LNCaP clone FGC (cell line): ENCODE data around the gene REG1A.
A peak's percentile ranks its signal among the peaks of the same experiment; 100 is the strongest.

Experiments
- DNase-seq: peaks from one replicate; pipeline ENCODE4 v3.0.0-alpha.2; 2011; ENCODE audit warnings: low read depth
- H3K4me3 ChIP-seq: 2 replicates; pipeline ENCODE4 v1.5.1; 2011; ENCODE audit warnings: mild to moderate bottlenecking, low read depth, low read length, control low read depth
- TF ChIP-seq, protein P1 (sequence below): IDR thresholded peaks from 2 replicates; pipeline ENCODE4 v1.5.1; 2012; ENCODE audit warnings: mild to moderate bottlenecking; ENCODE audit not compliant: control insufficient read depth, insufficient read depth; ENCODE audit errors: extremely low read depth

REG1A gene

DNA sequence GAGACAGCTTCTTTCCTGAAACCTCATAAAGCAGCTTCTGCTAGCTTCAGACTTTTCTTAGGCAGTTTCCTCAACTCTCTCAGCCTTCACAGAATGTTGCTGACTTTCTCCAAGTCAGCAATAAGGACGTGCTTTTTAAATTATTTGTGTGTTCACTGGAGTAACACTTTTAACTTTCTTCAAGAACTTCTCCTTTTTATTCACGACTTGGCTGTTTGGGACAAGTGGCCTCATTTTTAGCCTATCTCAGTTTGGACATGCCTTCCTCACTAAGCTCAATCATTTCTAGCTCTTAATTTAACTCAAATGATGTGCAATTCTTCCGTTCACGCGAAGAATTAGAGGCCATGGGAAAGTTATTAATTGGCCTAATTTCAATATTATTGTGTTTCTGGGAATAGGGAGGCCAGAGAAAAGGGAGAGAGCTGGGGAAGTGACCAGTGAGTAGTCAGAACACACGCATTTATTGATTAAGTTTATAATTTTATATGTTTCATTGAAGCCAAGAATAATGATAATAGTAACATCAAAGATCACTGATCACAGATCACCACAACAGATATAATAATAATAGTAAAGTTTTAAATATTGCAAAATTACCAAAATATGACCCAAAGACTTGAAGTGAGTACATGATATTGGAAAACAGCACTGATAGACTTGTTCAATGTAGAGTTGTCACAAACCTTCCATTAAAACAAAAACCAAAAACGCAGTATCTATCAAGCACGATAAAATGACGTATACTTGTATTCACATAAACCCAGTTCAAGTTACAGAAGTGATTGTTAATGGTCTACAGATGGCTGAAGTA lies 4.8 kb downstream of the REG1A start:
- TF ChIP-seq, protein P1, sequence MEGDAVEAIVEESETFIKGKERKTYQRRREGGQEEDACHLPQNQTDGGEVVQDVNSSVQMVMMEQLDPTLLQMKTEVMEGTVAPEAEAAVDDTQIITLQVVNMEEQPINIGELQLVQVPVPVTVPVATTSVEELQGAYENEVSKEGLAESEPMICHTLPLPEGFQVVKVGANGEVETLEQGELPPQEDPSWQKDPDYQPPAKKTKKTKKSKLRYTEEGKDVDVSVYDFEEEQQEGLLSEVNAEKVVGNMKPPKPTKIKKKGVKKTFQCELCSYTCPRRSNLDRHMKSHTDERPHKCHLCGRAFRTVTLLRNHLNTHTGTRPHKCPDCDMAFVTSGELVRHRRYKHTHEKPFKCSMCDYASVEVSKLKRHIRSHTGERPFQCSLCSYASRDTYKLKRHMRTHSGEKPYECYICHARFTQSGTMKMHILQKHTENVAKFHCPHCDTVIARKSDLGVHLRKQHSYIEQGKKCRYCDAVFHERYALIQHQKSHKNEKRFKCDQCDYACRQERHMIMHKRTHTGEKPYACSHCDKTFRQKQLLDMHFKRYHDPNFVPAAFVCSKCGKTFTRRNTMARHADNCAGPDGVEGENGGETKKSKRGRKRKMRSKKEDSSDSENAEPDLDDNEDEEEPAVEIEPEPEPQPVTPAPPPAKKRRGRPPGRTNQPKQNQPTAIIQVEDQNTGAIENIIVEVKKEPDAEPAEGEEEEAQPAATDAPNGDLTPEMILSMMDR: no peak
- H3K4me3 ChIP-seq: no peak overlapping the region
- no peak for DNase-seq

DNA sequence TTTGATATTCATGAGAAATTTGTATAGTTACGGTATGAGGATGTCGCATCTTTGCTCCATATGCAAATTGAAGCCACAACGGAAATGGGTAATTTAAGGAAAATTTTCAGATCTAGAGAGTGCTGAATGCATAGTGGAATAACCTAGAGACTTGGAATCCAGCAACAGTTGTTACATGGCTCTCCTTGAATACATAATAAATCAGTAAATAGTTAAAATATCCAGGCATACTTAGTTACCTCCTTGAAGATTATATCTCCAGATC lies 5.4 kb downstream of the REG1A start:
- no peak for DNase-seq
- TF ChIP-seq, protein P1: no peak
- H3K4me3 ChIP-seq: no peak overlapping the region

DNA sequence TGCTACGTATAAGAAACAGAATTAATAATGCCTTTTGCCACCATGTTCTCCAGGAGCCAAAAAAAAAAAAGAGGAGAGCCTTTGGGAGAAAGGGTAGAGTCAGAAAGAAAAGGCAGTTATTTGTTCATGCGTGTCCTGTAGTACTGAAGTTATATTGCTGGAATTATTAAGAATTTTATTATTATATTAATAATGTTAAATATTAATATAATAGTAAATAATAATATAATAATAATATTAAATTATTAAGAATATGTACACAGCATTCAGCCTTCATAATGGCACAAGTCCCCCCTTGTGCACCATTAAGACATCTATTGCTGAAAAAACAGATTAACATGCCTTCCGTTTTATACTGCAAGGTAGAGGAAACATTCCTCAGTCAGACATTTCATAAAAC lies 8.1 kb downstream of the REG1A start:
- no peak for DNase-seq
- TF ChIP-seq, protein P1: no peak
- H3K4me3 ChIP-seq: no peak overlapping the region

DNA sequence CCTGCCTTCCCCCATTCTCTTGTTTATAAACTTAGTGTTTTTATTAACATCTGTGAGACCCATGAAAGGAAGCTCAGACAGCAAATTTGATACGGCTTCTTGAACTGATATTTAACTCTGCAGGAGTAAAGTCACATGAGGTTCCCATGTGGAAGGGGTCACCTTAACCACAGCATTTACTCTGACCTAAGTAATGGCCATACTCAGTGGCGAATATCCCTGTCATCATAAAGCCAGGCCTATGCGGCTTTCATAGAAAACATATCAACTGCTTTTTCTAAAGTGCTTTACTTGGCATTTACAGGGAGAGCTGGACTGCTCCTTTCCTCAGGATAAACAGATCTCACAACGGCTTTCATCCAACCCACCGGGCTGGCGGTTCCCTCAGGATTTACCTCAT lies 9.0 kb downstream of the REG1A start:
- TF ChIP-seq, protein P1: no peak
- no peak for DNase-seq
- H3K4me3 ChIP-seq: no peak overlapping the region

DNA sequence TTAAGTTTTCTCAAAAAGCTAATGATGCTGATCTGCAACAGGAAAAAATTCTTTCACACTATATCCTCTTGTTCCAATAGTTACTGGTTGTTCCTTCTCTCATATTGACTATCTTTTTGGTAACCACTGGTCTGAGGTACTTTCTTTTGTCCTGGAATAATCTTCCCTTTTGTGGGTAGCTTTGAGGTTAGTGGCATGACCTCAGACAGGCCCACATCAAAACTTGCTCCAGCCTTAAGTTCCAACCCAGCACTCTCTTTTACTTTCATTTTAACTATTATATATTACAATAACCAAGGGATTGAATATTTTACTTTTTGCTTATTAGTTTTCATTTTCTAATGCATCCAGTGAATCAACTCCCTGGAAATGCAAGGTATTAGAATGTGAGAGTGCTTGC lies 9.5 kb downstream of the REG1A start:
- H3K4me3 ChIP-seq: no peak overlapping the region
- DNase-seq: no peak
- TF ChIP-seq, protein P1: no peak

DNA sequence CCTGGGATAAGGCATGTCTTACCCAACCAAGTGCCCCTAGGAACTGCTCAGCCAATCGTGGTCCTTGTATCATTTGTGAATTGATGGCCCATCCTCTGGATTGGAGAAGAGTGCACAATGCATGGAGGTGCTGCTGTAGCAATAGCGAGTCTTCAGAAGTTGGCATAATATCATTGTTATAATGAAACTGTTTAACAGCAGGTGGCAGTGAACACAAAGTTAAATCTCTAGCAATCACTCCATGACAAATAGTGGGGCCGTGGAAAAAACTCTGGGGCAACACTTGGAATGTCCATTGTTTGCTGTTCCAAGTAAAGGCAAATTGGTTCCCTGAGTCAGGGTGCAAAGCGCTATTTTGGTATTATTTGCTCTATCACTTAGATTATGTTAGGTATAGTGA lies 11.4 kb downstream of the REG1A start:
- no peak overlapping the region for H3K4me3 ChIP-seq
- no peak for DNase-seq
- TF ChIP-seq, protein P1: peak; percentile 41

DNA sequence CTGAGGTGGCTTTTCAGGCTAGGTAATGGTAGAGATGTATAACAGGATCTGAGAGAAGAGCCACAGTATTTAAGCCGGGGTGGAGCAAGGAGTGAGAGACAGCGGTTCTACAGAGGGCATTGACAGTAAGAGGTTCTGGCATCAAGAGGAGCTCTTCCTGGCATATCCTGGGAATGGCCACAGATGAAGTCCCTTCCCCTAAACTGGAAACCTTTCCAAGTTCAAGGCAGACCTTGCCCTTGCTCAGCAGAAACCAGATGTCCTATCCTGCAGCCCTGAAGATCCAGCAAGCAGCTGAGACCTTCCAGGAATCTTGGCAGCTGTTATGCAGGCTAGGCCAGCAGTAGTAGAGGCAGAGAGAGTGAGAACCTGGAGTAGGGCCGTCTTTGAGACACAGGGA lies 18.1 kb downstream of the REG1A start:
- no peak for DNase-seq
- TF ChIP-seq, protein P1: no peak
- no peak overlapping the region for H3K4me3 ChIP-seq
